ENCODE results near the gene SP7.
"Not testable (repeated sequence)": the region's sequence is repeated elsewhere in the genome, so short reads cannot be mapped to it uniquely, and the experiment has no call there.

Gene SP7

GRCh38 chr12:53373554-53374133, 37.5 kb upstream of the SP7 start:
- DNase-seq (ENCODE audit: low read depth); H3K36me3 ChIP-seq (ENCODE audit: control insufficient read depth, insufficient read depth, low read length, severe bottlenecking); H3K4me3 ChIP-seq (ENCODE audit: low read length); H3K27me3 ChIP-seq (replicated peaks; ENCODE audit: control insufficient read depth, insufficient read depth, low read length); H3K9me3 ChIP-seq (ENCODE audit: control insufficient read depth, low read length): not testable (repeated sequence)
- H3K4me1 ChIP-seq (ENCODE audit: control insufficient read depth, insufficient read depth, low read length), result peaks cover 29% of the 10 kb centered on the region
- peak overlapping the region; percentile 22 for H3K9ac ChIP-seq (ENCODE audit: low read length)

- Histone ChIP-seq H3K36me3 (ENCODE audit: control insufficient read depth, insufficient read depth, low read length, severe bottlenecking) (no peaks in the 10 kb centered on the region), H3K4me1 (ENCODE audit: control insufficient read depth, insufficient read depth, low read length) (peaks cover 22% of the 10 kb centered on the region), H3K27me3 (replicated peaks; ENCODE audit: control insufficient read depth, insufficient read depth, low read length) (no peaks in the 10 kb centered on the region), H3K4me3 (ENCODE audit: low read length) (no peak overlapping the region), H3K9ac (ENCODE audit: low read length) (no peak overlapping the region), H3K9me3 (ENCODE audit: control insufficient read depth, low read length) (no peaks in the 10 kb centered on the region)
- no peak for DNase-seq (ENCODE audit: low read depth)
Measured at GRCh38 chr12:53365245-53365904, 29.2 kb upstream of the SP7 start.

GRCh38 chr12:53361638-53362037, 25.5 kb upstream of the SP7 start:
- DNase-seq (ENCODE audit: low read depth); H3K36me3 ChIP-seq (ENCODE audit: control insufficient read depth, insufficient read depth, low read length, severe bottlenecking); H3K9me3 ChIP-seq (ENCODE audit: control insufficient read depth, low read length); H3K27me3 ChIP-seq (replicated peaks; ENCODE audit: control insufficient read depth, insufficient read depth, low read length); H3K4me3 ChIP-seq (ENCODE audit: low read length); H3K9ac ChIP-seq (ENCODE audit: low read length): not testable (repeated sequence)
- peaks cover 13% of the 10 kb centered on the region for H3K4me1 ChIP-seq (ENCODE audit: control insufficient read depth, insufficient read depth, low read length)

GRCh38 chr12:53358836-53359419, 22.8 kb upstream of the SP7 start:
- H3K36me3 ChIP-seq (ENCODE audit: control insufficient read depth, insufficient read depth, low read length, severe bottlenecking), result no peaks in the 10 kb centered on the region
- no peak for DNase-seq (ENCODE audit: low read depth)
- no peak overlapping the region for H3K4me3 ChIP-seq (ENCODE audit: low read length)
- no peaks in the 10 kb centered on the region for H3K9me3 ChIP-seq (ENCODE audit: control insufficient read depth, low read length)
- no peaks in the 10 kb centered on the region for H3K27me3 ChIP-seq (replicated peaks; ENCODE audit: control insufficient read depth, insufficient read depth, low read length)
- H3K9ac ChIP-seq (ENCODE audit: low read length), result no peak overlapping the region
- no peaks in the 10 kb centered on the region for H3K4me1 ChIP-seq (ENCODE audit: control insufficient read depth, insufficient read depth, low read length)

- Histone ChIP-seq H3K9me3 (ENCODE audit: control insufficient read depth, low read length) (no peaks in the 10 kb centered on the region), H3K4me3 (ENCODE audit: low read length) (no peak overlapping the region), H3K4me1 (ENCODE audit: control insufficient read depth, insufficient read depth, low read length) (peaks cover 3% of the 10 kb centered on the region), H3K36me3 (ENCODE audit: control insufficient read depth, insufficient read depth, low read length, severe bottlenecking) (no peaks in the 10 kb centered on the region), H3K27me3 (replicated peaks; ENCODE audit: control insufficient read depth, insufficient read depth, low read length) (no peaks in the 10 kb centered on the region), H3K9ac (ENCODE audit: low read length) (no peak overlapping the region)
- no peak for DNase-seq (ENCODE audit: low read depth)
Measured at GRCh38 chr12:53355121-53355520, 19.0 kb upstream of the SP7 start.

- Histone ChIP-seq H3K9me3 (ENCODE audit: control insufficient read depth, low read length) (no peaks in the 10 kb centered on the region), H3K27me3 (replicated peaks; ENCODE audit: control insufficient read depth, insufficient read depth, low read length) (no peaks in the 10 kb centered on the region), H3K4me3 (ENCODE audit: low read length) (no peak overlapping the region), H3K36me3 (ENCODE audit: control insufficient read depth, insufficient read depth, low read length, severe bottlenecking) (no peaks in the 10 kb centered on the region), H3K9ac (ENCODE audit: low read length) (no peak overlapping the region), H3K4me1 (ENCODE audit: control insufficient read depth, insufficient read depth, low read length) (peaks cover 12% of the 10 kb centered on the region)
- no peak for DNase-seq (ENCODE audit: low read depth)
Measured at GRCh38 chr12:53353257-53353655, 17.1 kb upstream of the SP7 start.

- no peaks in the 10 kb centered on the region for H3K27me3 ChIP-seq (replicated peaks; ENCODE audit: control insufficient read depth, insufficient read depth, low read length)
- peak; percentile 93 for DNase-seq (ENCODE audit: low read depth)
- no peak overlapping the region for H3K4me3 ChIP-seq (ENCODE audit: low read length)
- no peaks in the 10 kb centered on the region for H3K36me3 ChIP-seq (ENCODE audit: control insufficient read depth, insufficient read depth, low read length, severe bottlenecking)
- H3K4me1 ChIP-seq (ENCODE audit: control insufficient read depth, insufficient read depth, low read length), result peaks cover 12% of the 10 kb centered on the region
- H3K9ac ChIP-seq (ENCODE audit: low read length), result no peak overlapping the region
- H3K9me3 ChIP-seq (ENCODE audit: control insufficient read depth, low read length), result no peaks in the 10 kb centered on the region
Measured at GRCh38 chr12:53352331-53353256, 16.4 kb upstream of the SP7 start.

GRCh38 chr12:53347905-53348304, 11.8 kb upstream of the SP7 start:
- no peak overlapping the region for H3K9ac ChIP-seq (ENCODE audit: low read length)
- peaks cover 24% of the 10 kb centered on the region for H3K4me1 ChIP-seq (ENCODE audit: control insufficient read depth, insufficient read depth, low read length)
- H3K27me3 ChIP-seq (replicated peaks; ENCODE audit: control insufficient read depth, insufficient read depth, low read length), result no peaks in the 10 kb centered on the region
- no peak for DNase-seq (ENCODE audit: low read depth)
- H3K4me3 ChIP-seq (ENCODE audit: low read length), result no peak overlapping the region
- no peaks in the 10 kb centered on the region for H3K36me3 ChIP-seq (ENCODE audit: control insufficient read depth, insufficient read depth, low read length, severe bottlenecking)
- no peaks in the 10 kb centered on the region for H3K9me3 ChIP-seq (ENCODE audit: control insufficient read depth, low read length)

- no peak overlapping the region for H3K4me3 ChIP-seq (ENCODE audit: low read length)
- no peak for DNase-seq (ENCODE audit: low read depth)
- peaks cover 21% of the 10 kb centered on the region for H3K4me1 ChIP-seq (ENCODE audit: control insufficient read depth, insufficient read depth, low read length)
- H3K36me3 ChIP-seq (ENCODE audit: control insufficient read depth, insufficient read depth, low read length, severe bottlenecking), result no peaks in the 10 kb centered on the region
- no peaks in the 10 kb centered on the region for H3K9me3 ChIP-seq (ENCODE audit: control insufficient read depth, low read length)
- peaks cover under 1% of the 10 kb centered on the region for H3K27me3 ChIP-seq (replicated peaks; ENCODE audit: control insufficient read depth, insufficient read depth, low read length)
- H3K9ac ChIP-seq (ENCODE audit: low read length), result no peak overlapping the region
Measured at GRCh38 chr12:53346491-53346890, 10.3 kb upstream of the SP7 start.

GRCh38 chr12:53345486-53346188, 9.5 kb upstream of the SP7 start:
- H3K36me3 ChIP-seq (ENCODE audit: control insufficient read depth, insufficient read depth, low read length, severe bottlenecking), result no peaks in the 10 kb centered on the region
- peak overlapping the region; percentile 87 for H3K4me3 ChIP-seq (ENCODE audit: low read length)
- H3K27me3 ChIP-seq (replicated peaks; ENCODE audit: control insufficient read depth, insufficient read depth, low read length), result peaks cover 9% of the 10 kb centered on the region
- H3K9me3 ChIP-seq (ENCODE audit: control insufficient read depth, low read length), result no peaks in the 10 kb centered on the region
- DNase-seq (ENCODE audit: low read depth), result peak; percentile 50
- H3K4me1 ChIP-seq (ENCODE audit: control insufficient read depth, insufficient read depth, low read length), result peaks cover 21% of the 10 kb centered on the region
- peak overlapping the region; percentile 87 for H3K9ac ChIP-seq (ENCODE audit: low read length)
